Chondrocyte (in vitro differentiated cells): Measurements from ENCODE around the gene ERBB3. TPM values are rescaled to one million over a fixed set of nuclear protein-coding genes. Genes with fewer than 3 reads are reported as not detected.

Source experiments
- DNase-seq: peaks from one replicate; pipeline ENCODE4 v3.0.0; 2021; ENCODE audit warnings: mixed read lengths, low spot score
- H3K27ac Mint-ChIP-seq: one replicate; pipeline ENCODE4 v1.8.0; 2021; ENCODE audit warnings: mild to moderate bottlenecking, moderate library complexity, mixed read lengths; ENCODE audit not compliant: unreplicated experiment
- H3K27me3 Mint-ChIP-seq: 2 replicates; pipeline ENCODE4 v1.8.0; 2021; ENCODE audit warnings: low read depth, mixed read lengths
- H3K36me3 Mint-ChIP-seq: 2 replicates; pipeline ENCODE4 v1.8.0; 2021; ENCODE audit warnings: low read depth, mixed read lengths
- H3K4me1 Mint-ChIP-seq: 2 replicates; pipeline ENCODE4 v1.8.0; 2021; ENCODE audit warnings: low read depth, mild to moderate bottlenecking, mixed read lengths
- H3K4me3 Mint-ChIP-seq: one replicate; pipeline ENCODE4 v1.8.0; 2021; ENCODE audit warnings: mild to moderate bottlenecking, moderate library complexity, mixed read lengths; ENCODE audit not compliant: unreplicated experiment
- H3K9me3 Mint-ChIP-seq: 2 replicates; pipeline ENCODE4 v1.8.0; 2021; ENCODE audit warnings: low read depth, mixed read lengths
- long read RNA-seq: library from polyadenylated mRNA; stranded (forward); transcript quantifications from one replicate; pipeline ENCODE4 v2.0.0, GENCODE V29; 2021
- total RNA-seq: library from RNA; stranded (reverse); gene quantifications from 3 replicates; pipeline ENCODE4 v1.2.1, GENCODE V29; 2021
- TF ChIP-seq, protein P1 (sequence below): fragments of 200-600 bp; sonication (generic); IDR thresholded peaks from 2 replicates; pipeline ENCODE4 v1.5.0; 2021; ENCODE audit warnings: antibody characterized with exemption, mild to moderate bottlenecking, moderate library complexity

Gene ERBB3
- 0.52 to 1.7 TPM (median 1.4 TPM) in 3 replicates for total RNA-seq
- long read RNA-seq = 0 reads

DNA sequence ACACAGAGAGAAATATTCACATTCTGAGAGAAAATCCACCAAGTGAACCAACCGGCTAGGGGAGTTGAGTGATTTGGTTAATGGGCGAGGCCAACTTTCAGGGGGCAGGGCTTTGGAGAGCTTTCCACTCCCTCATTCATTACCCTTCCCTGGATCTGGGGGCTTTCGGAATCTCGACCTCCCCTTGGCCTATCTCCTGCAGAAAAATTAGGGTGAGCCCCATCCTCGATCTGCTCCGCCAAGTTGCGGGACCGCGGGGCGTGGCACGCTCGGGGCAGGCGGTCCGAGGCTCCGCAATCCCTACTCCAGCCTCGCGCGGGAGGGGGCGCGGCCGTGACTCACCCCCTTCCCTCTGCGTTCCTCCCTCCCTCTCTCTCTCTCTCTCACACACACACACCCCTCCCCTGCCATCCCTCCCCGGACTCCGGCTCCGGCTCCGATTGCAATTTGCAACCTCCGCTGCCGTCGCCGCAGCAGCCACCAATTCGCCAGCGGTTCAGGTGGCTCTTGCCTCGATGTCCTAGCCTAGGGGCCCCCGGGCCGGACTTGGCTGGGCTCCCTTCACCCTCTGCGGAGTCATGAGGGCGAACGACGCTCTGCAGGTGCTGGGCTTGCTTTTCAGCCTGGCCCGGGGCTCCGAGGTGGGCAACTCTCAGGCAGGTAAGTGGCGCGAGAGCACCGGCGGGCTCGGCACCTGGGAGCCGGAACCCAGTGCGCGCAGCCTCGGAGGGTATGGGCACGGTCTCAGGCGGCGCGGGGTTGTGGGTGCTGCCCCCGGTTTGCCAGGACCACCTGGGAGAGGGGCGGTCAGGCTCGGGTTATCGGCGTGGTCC lies at the start of gene ERBB3:
Gene ERBB3, plus strand, starts transcription at position 443 of the 833 bp plus-strand sequence. Its CDS starts 136 bp downstream, at position 579.
- TF ChIP-seq, protein P1, sequence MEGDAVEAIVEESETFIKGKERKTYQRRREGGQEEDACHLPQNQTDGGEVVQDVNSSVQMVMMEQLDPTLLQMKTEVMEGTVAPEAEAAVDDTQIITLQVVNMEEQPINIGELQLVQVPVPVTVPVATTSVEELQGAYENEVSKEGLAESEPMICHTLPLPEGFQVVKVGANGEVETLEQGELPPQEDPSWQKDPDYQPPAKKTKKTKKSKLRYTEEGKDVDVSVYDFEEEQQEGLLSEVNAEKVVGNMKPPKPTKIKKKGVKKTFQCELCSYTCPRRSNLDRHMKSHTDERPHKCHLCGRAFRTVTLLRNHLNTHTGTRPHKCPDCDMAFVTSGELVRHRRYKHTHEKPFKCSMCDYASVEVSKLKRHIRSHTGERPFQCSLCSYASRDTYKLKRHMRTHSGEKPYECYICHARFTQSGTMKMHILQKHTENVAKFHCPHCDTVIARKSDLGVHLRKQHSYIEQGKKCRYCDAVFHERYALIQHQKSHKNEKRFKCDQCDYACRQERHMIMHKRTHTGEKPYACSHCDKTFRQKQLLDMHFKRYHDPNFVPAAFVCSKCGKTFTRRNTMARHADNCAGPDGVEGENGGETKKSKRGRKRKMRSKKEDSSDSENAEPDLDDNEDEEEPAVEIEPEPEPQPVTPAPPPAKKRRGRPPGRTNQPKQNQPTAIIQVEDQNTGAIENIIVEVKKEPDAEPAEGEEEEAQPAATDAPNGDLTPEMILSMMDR = no peak
- H3K36me3 Mint-ChIP-seq = no peaks in the 10 kb centered on the region
- peak within 1 kb of the TSS; percentile 77 for H3K4me3 Mint-ChIP-seq
- H3K27ac Mint-ChIP-seq = peak within 1 kb of the TSS; percentile 70
- no peak for DNase-seq
- peaks cover 3% of the 10 kb centered on the region for H3K27me3 Mint-ChIP-seq
- peaks cover 11% of the 10 kb centered on the region for H3K4me1 Mint-ChIP-seq
- H3K9me3 Mint-ChIP-seq = no peaks in the 10 kb centered on the region

- Mint-ChIP-seq H3K4me3 (no peak overlapping the region), H3K9me3 (no peaks in the 10 kb centered on the region), H3K36me3 (peaks cover 23% of the 10 kb centered on the region), H3K4me1 (peaks cover 9% of the 10 kb centered on the region), H3K27me3 (no peaks in the 10 kb centered on the region), H3K27ac (no peak overlapping the region)
- no peak for DNase-seq
- TF ChIP-seq, protein P1 = no peak
Measured at GRCh38 chr12:56031987-56032386, 48.0 kb upstream of the ERBB3 start.

GRCh38 chr12:56034586-56035332 lies 45.2 kb upstream of the ERBB3 start:
- TF ChIP-seq, protein P1 = no peak
- H3K4me3 Mint-ChIP-seq = no peak overlapping the region
- no peaks in the 10 kb centered on the region for H3K27me3 Mint-ChIP-seq
- H3K4me1 Mint-ChIP-seq = no peaks in the 10 kb centered on the region
- H3K36me3 Mint-ChIP-seq = peaks cover 22% of the 10 kb centered on the region
- H3K9me3 Mint-ChIP-seq = no peaks in the 10 kb centered on the region
- H3K27ac Mint-ChIP-seq = no peak overlapping the region
- no peak for DNase-seq

DNA sequence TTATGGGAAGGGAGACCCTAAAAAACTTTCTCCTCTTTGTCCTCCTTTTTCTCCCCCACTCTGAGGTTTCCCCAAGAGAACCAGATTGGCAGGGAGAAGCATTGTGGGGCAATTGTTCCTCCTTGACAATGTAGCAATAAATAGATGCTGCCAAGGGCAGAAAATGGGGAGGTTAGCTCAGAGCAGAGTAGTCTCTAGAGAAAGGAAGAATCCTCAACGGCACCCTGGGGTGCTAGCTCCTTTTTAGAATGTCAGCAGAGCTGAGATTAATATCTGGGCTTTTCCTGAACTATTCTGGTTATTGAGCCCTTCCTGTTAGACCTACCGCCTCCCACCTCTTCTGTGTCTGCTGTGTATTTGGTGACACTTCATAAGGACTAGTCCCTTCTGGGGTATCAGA lies 42.8 kb upstream of the ERBB3 start:
- Mint-ChIP-seq H3K4me3 (no peak overlapping the region), H3K27ac (no peak overlapping the region), H3K27me3 (no peaks in the 10 kb centered on the region), H3K9me3 (no peaks in the 10 kb centered on the region), H3K4me1 (peaks cover 10% of the 10 kb centered on the region), H3K36me3 (peaks cover 19% of the 10 kb centered on the region)
- DNase-seq = no peak
- TF ChIP-seq, protein P1 = no peak

DNA sequence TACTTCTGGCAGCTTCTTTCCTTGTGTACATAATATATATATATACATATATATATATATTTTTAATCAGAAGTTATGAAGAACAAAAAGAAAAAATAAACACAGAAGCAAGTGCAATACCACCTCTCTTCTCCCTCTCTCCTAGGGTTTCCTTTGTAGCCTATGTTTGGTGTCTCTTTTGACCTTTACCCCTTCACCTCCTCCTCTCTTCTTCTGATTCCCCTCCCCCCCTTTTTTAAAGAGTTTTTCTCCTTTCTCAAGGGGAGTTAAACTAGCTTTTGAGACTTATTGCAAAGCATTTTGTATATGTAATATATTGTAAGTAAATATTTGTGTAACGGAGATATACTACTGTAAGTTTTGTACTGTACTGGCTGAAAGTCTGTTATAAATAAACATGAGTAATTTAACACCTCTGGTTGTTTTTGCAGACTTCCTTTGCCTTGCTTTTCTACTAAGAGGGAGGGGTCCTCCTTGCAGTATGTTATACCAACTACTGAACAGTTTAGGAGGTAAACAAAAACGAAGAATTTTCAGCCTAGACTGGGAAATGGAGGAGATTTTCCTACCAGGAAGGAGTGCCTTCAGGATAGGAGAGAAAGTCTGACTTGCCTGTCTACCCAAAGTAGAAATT lies 41.8 kb upstream of the ERBB3 start:
- Mint-ChIP-seq H3K27me3 (no peaks in the 10 kb centered on the region), H3K4me3 (no peak overlapping the region), H3K36me3 (peaks cover 12% of the 10 kb centered on the region), H3K4me1 (peaks cover 17% of the 10 kb centered on the region), H3K27ac (no peak overlapping the region), H3K9me3 (no peaks in the 10 kb centered on the region)
- DNase-seq = no peak
- TF ChIP-seq, protein P1 = no peak
